Measurements from ENCODE around the gene AGO1.
A peak's percentile ranks its signal among the peaks of the same experiment; 100 is the strongest.

Gene AGO1

GRCh38 chr1:35876988-35877387 lies 6.0 kb upstream of the AGO1 start:
- H3K4me3 ChIP-seq (ENCODE audit: low read depth, low read length), result no peak overlapping the region
- TF ChIP-seq CTCF (IDR thresholded peaks at IDR 0.05; ENCODE audit: low read depth, low read length, missing control alignments), result no peak
- in situ Hi-C loops (cut with HindIII; ENCODE audit: low sequenced_read_pairs), result no loop called here
- no peak for DNase-seq (ENCODE audit: low read depth)

- no peak overlapping the region for H3K4me3 ChIP-seq (ENCODE audit: low read depth, low read length)
- in situ Hi-C loops (cut with HindIII; ENCODE audit: low sequenced_read_pairs), result no loop called here
- no peak for DNase-seq (ENCODE audit: low read depth)
- no peak for TF ChIP-seq CTCF (IDR thresholded peaks at IDR 0.05; ENCODE audit: low read depth, low read length, missing control alignments)
Measured at GRCh38 chr1:35881850-35882273, 1.1 kb upstream of the AGO1 start.

GRCh38 chr1:35882586-35882944 lies 444 bp upstream of the AGO1 start:
- in situ Hi-C loops (cut with HindIII; ENCODE audit: low sequenced_read_pairs), result no loop called here
- TF ChIP-seq CTCF (IDR thresholded peaks at IDR 0.05; ENCODE audit: low read depth, low read length, missing control alignments), result no peak
- H3K4me3 ChIP-seq (ENCODE audit: low read depth, low read length), result peak overlapping the region; percentile 100
- DNase-seq (ENCODE audit: low read depth), result no peak

- TF ChIP-seq CTCF (IDR thresholded peaks at IDR 0.05; ENCODE audit: low read depth, low read length, missing control alignments), result no peak
- no peak for DNase-seq (ENCODE audit: low read depth)
- H3K4me3 ChIP-seq (ENCODE audit: low read depth, low read length), result peak overlapping the region; percentile 100
- in situ Hi-C loops (cut with HindIII; ENCODE audit: low sequenced_read_pairs), result no loop called here
Measured at GRCh38 chr1:35883635-35884101, 659 bp downstream of the AGO1 start.

GRCh38 chr1:35884934-35885333 lies 1.9 kb downstream of the AGO1 start:
- TF ChIP-seq CTCF (IDR thresholded peaks at IDR 0.05; ENCODE audit: low read depth, low read length, missing control alignments), result no peak
- in situ Hi-C loops (cut with HindIII; ENCODE audit: low sequenced_read_pairs), result no loop called here
- no peak overlapping the region for H3K4me3 ChIP-seq (ENCODE audit: low read depth, low read length)
- no peak for DNase-seq (ENCODE audit: low read depth)

GRCh38 chr1:35885961-35886558 lies 3.1 kb downstream of the AGO1 start:
- no peak overlapping the region for H3K4me3 ChIP-seq (ENCODE audit: low read depth, low read length)
- DNase-seq (ENCODE audit: low read depth), result no peak
- no peak for TF ChIP-seq CTCF (IDR thresholded peaks at IDR 0.05; ENCODE audit: low read depth, low read length, missing control alignments)
- in situ Hi-C loops (cut with HindIII; ENCODE audit: low sequenced_read_pairs), result no loop called here
